ENCODE results near the gene CLDN22. TPM values are rescaled to one million over a fixed set of nuclear protein-coding genes. Genes with fewer than 3 reads are reported as not detected.

Gene CLDN22
- not detected for total RNA-seq

DNA sequence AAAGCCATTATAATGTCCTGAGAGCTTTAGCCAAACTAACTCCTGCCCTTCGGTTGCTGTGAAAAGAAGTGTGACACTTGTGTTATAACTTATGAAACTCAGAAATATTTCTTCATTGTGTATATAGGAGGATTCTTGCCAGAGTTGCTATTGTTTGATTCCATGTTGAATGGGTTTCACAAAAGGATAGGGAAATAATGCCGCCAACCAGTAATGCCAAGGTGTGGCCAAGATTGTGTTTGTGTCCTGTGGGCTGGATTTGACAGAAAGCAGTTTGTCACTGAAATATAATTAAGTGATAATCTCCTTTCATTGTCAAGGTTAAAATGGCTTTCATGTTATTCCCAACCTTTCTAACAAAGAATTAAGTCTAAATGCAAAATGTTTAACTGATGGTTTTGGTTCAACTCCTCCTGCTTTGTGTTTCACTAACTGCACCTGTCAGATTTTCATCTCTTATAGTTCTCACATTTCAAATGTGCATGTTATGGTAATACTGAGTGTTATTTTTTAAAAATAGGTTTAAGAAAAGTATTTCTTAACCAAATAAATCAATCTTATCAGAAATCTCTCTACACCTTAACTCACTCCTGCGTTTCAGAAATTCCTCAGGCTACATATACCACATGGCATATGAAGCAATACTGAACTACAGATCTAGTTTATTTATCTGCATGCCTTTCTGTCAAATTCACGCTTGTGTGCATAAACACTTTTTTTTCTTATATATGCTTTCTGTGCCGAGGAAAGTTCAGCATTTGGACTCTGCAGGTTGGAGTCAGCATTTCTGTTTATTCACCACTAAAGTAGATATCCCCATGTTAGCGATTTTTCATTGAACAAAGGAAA, at the start of gene CLDN22:
CLDN22 (minus strand) TSS at position 66 of the 849 bp plus-strand sequence; CDS start at position 8, 58 bp downstream.
- Histone ChIP-seq H3K4me1 (peaks cover 0 to 18% (median 8%) of the 10 kb centered on the region in 4 donors), H3K4me3 (no peak within 1 kb of the TSS), H3K36me3 (peaks cover 0 to 11% (median 0%) of the 10 kb centered on the region in 3 donors), H3K27me3 (no peaks in the 10 kb centered on the region), H3K9me3 (no peaks in the 10 kb centered on the region), H3K27ac (peak within 1 kb of the TSS in 1 of 4 donors; percentile 44)
- 74 to 79% methylated on average over 6 of the region's 6 CpGs for WGBS, 2 donors
- no peak for DNase-seq (ENCODE audit: low spot score in 2 of 2)
- TF ChIP-seq CTCF (IDR thresholded peaks at IDR 0.05) (no peak), EP300 (IDR thresholded peaks at IDR 0.05) (no peak), POLR2A (IDR thresholded peaks at IDR 0.05) (no peak)

- no peaks in the 10 kb centered on the region for H3K9me3 ChIP-seq
- H3K4me1 ChIP-seq, result no peaks in the 10 kb centered on the region
- H3K4me3 ChIP-seq, result no peak overlapping the region
- no peak for TF ChIP-seq CTCF (IDR thresholded peaks at IDR 0.05)
- no peak for TF ChIP-seq POLR2A (IDR thresholded peaks at IDR 0.05)
- TF ChIP-seq EP300 (IDR thresholded peaks at IDR 0.05), result no peak
- no peaks in the 10 kb centered on the region for H3K36me3 ChIP-seq
- 74 to 77% methylated on average over 8 of the region's 8 CpGs for WGBS, 2 donors
- DNase-seq (ENCODE audit: low spot score in 2 of 2), result no peak
- H3K27me3 ChIP-seq, result no peaks in the 10 kb centered on the region
- no peak overlapping the region for H3K27ac ChIP-seq
Measured at GRCh38 chr4:183369073-183369472, 49.0 kb upstream of the CLDN22 start.

- H3K9me3 ChIP-seq, result no peaks in the 10 kb centered on the region
- WGBS, 2 donors, result 73 to 75% methylated on average over 12 to 16 of the region's 16 CpGs
- no peak for TF ChIP-seq CTCF (IDR thresholded peaks at IDR 0.05)
- TF ChIP-seq POLR2A (IDR thresholded peaks at IDR 0.05), result no peak
- no peak for TF ChIP-seq EP300 (IDR thresholded peaks at IDR 0.05)
- no peaks in the 10 kb centered on the region for H3K36me3 ChIP-seq
- no peaks in the 10 kb centered on the region for H3K27me3 ChIP-seq
- no peak for DNase-seq (ENCODE audit: low spot score in 2 of 2)
- H3K4me3 ChIP-seq, result no peak overlapping the region
- H3K4me1 ChIP-seq, result no peaks in the 10 kb centered on the region
- no peak overlapping the region for H3K27ac ChIP-seq
Measured at GRCh38 chr4:183366206-183366835, 46.2 kb upstream of the CLDN22 start.

GRCh38 chr4:183364025-183364424, 43.9 kb upstream of the CLDN22 start:
- WGBS, 2 donors, result 66 to 77% methylated on average over 10 of the region's 10 CpGs
- TF ChIP-seq EP300 (IDR thresholded peaks at IDR 0.05) (no peak), POLR2A (IDR thresholded peaks at IDR 0.05) (no peak), CTCF (IDR thresholded peaks at IDR 0.05) (no peak)
- no peak for DNase-seq (ENCODE audit: low spot score in 2 of 2)
- Histone ChIP-seq H3K4me3 (no peak overlapping the region), H3K4me1 (no peaks in the 10 kb centered on the region), H3K27ac (no peak overlapping the region), H3K36me3 (no peaks in the 10 kb centered on the region), H3K9me3 (no peaks in the 10 kb centered on the region), H3K27me3 (no peaks in the 10 kb centered on the region)
